GM19099 (cell line): Measurements from ENCODE around the gene MAD2L1.

Source experiments
- POLR2A ChIP-seq: IDR thresholded peaks from 3 replicates; pipeline ENCODE4 v1.6.1; 2011; ENCODE audit warnings: low read depth; ENCODE audit not compliant: insufficient read length; ENCODE audit errors: extremely low read depth

MAD2L1 gene

GRCh38 chr4:120066517-120067340, at the start of gene MAD2L1:
TSS of gene MAD2L1 (minus strand) at chr4:120066848. CDS start at chr4:120066734, 114 bp downstream.
- TF ChIP-seq POLR2A, result peak; percentile 97

DNA sequence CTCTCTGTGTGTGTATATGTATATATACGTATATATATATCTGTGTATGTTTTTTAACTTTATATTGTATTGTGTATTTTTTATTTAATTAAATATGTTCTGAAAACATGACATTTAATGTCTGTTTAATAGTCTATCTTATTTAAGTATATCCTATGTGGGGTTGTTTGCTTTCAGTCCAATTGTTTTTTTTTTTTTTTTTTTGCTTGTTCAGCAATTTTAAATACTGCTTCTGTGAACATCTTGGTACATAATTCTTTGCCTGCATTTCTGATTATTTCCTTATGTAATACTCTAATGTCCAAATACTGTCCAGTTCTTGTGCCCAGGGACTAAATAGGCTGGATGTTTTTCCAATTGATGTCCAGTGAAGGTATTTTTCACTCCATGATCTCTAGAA, 45.1 kb upstream of the MAD2L1 start:
- TF ChIP-seq POLR2A, result no peak

- no peak for TF ChIP-seq POLR2A
These were observed 42.8 kb upstream of the MAD2L1 start for GRCh38 chr4:120109406-120109805.

DNA sequence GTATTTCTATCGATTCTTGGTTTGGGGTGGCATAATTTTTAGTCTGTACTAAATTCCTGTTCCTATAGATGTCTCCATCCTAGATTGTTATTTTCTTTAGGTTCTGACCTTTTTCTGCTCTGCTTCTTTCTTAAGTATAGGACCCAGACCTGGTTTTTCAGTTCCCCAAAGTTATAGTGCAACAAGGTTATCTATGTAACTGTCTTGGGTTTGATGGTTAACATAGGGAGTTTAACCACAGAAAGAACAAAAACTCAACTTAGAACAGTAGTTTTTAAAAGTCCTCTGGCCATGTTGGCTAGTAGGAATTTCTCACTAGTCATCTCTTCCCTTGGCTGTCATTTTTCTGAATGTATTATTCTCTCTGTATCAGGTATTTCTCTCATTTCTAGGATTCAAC, 38.8 kb upstream of the MAD2L1 start:
- no peak for TF ChIP-seq POLR2A

- no peak for TF ChIP-seq POLR2A
These were observed 30.1 kb upstream of the MAD2L1 start for GRCh38 chr4:120096508-120097297.

DNA sequence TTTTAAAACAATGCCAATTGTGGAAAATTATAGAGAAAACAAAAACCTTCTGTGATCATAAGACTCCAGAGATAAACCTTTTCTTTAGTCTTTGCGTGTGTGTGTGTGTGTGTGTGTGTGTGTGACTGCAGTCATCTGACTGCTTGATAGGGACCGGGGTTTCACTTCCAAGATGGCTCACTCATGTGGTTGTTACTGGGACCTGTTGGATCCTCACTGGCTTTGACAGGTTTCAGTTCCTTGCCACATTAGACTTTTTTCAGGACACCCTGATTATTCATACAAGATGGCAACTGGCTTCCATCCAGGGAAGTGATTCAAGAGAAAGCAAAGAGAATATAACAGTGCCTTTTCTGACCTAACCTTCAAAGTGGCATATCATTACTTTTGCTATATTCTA, 21.9 kb upstream of the MAD2L1 start:
- no peak for TF ChIP-seq POLR2A

DNA sequence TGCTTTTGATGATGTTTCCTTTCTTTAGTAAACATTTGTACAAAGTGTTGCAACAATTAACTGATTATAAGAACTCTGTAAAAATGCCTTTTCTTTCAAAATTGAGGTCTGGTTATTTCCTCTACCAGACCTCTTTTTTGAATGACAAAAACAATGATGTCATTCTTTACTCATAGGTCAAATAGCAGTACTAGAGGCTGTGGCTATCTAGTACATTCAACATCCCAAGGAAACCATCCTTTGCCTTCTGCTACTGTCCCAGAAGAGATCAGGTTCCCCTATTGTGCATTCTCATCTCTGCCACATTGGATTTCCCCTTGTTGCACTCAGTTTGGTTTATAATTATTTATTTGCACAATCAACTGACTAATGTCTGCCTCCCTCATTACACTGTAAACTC, 19.1 kb upstream of the MAD2L1 start:
- no peak for TF ChIP-seq POLR2A

DNA sequence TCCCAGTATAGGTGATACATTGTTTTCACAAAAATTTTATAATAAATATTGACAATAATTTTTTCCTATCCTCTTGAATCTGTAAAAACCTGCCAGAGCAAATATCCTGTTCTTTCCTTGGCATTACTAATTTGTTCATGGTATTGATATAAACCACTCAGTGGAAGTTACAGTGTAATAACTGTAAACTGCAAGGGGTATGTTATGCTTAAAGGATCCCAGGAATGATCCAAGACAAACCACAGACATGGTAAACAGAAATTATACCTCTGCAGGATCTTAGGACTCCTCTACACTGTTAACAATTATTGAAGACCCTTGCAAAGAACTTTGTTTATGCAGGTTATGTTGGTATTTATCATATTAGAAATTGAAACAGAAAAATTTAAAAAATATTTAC, 17.7 kb upstream of the MAD2L1 start:
- no peak for TF ChIP-seq POLR2A

GRCh38 chr4:120083152-120083551, 16.5 kb upstream of the MAD2L1 start:
- no peak for TF ChIP-seq POLR2A

DNA sequence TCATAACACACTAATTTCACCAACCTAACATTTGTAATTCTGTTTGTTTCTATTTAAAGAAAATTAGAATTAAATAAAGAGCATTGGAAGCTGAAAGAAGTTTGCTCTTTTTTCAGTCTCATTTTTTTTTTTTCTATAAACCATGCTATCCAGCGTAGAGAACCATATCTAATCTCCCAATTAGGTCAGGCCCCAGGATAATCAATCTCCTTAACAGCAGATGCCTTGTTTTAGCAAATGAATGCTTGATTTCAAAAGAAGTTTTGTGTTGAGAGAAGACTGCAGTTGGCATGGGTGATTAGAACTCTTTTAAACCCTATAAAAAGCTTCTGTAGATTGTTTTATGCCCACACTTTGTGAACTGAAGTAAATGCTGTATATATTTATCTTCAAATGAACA, 15.6 kb upstream of the MAD2L1 start:
- TF ChIP-seq POLR2A, result no peak

GRCh38 chr4:120081726-120082125, 15.1 kb upstream of the MAD2L1 start:
- no peak for TF ChIP-seq POLR2A

DNA sequence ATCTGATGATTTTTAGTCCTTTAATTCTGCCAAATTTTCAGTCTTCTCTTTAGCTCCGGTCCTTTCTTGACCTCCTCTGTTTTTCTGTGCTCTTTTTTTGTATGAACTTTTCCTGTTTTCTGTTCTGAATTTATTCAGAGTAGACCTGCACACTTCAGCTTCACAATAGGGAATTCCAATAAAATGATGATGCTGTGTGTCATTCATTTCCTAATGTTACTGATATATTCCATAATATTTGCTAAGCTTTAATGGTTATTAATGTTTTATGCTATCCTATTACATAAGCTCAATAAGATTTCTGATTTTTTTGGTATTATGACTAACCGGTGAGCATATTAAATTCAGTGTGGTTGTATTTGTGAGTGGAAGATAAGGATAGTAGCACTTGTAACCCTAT, 13.9 kb upstream of the MAD2L1 start:
- no peak for TF ChIP-seq POLR2A

GRCh38 chr4:120079839-120080520, 13.3 kb upstream of the MAD2L1 start:
- no peak for TF ChIP-seq POLR2A

DNA sequence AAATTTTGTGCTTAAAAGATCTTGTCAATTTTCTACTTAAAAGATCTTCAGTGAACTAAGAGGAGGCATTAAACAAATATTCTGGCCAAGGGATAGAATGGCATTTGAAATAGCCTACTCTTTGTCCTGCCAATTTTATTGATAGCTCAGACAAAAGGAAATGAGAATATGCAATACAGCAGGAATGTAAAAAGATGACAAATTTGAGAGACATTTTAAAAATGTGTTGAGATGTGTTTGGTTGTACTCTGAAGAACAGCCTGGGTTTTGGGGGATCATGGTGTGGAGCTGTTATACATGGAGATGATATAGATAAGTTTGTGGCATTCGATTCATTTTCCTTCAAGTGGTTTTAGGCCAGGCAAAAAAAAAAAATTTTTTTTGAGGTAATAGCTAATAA, 11.6 kb upstream of the MAD2L1 start:
- TF ChIP-seq POLR2A, result no peak

- no peak for TF ChIP-seq POLR2A
These were observed 4.6 kb upstream of the MAD2L1 start for GRCh38 chr4:120071192-120071795.
